IMR-90 (cell line): Measurements from ENCODE around the gene POFUT1. TPM values are rescaled to one million over a fixed set of nuclear protein-coding genes. Genes with fewer than 3 reads are reported as not detected.
"Not testable (repeated sequence)": the region's sequence is repeated elsewhere in the genome, so short reads cannot be mapped to it uniquely, and the experiment has no call there.

Source experiments
- ATAC-seq: fragments of 200-7000 bp; cut with Tn5 transposase; 2 replicates; pipeline ENCODE4 v1.9.1; 2020; ENCODE audit warnings: low read depth, mild to moderate bottlenecking, moderate library complexity
- BruUV-seq: library from RNA; stranded (reverse); fragments of 400-500 nt; replicated peaks from 2 replicates; lab custom pipeline; 2021; lab: Mats Ljungman, UMichigan
- CTCF ChIA-PET: fragments of 300-600 bp; formaldehyde crosslinking; extraction: SDS; loops from one replicate; lab custom pipeline; 2021; ENCODE audit warnings: antibody characterized with exemption; lab: Yijun Ruan, JAX
- POLR2A ChIA-PET: fragments of 300-600 bp; sonication (Branson Sonifier 250); formaldehyde crosslinking; loops from one replicate; lab custom pipeline; 2022; ENCODE audit warnings: antibody characterized with exemption; ENCODE audit not compliant: unreplicated experiment; lab: Charles Lee
- DNase-seq: peaks from one replicate; pipeline ENCODE4 v3.0.0; 2013
- H2AFZ ChIP-seq: replicated peaks from 2 replicates; pipeline ENCODE3; 2013; ENCODE audit warnings: low read length, mild to moderate bottlenecking; ENCODE audit not compliant: poor library complexity
- H2AK5ac ChIP-seq: 2 replicates; pipeline ENCODE4 v1.6.1; 2013; ENCODE audit warnings: low read depth, low read length, inconsistent platforms
- H2AK9ac ChIP-seq: replicated peaks from 2 replicates; pipeline ENCODE3; 2013; ENCODE audit warnings: mild to moderate bottlenecking, low read depth, low read length, moderate library complexity; ENCODE audit not compliant: poor library complexity
- H2BK120ac ChIP-seq: 2 replicates; pipeline ENCODE4 v1.6.1; 2013; ENCODE audit warnings: low read depth, low read length, inconsistent platforms
- H2BK15ac ChIP-seq: 3 replicates; pipeline ENCODE4 v1.6.1; 2013; ENCODE audit warnings: low read depth, low read length, inconsistent platforms
- H2BK20ac ChIP-seq: 2 replicates; pipeline ENCODE4 v1.6.1; 2013; ENCODE audit warnings: low read depth, mild to moderate bottlenecking, inconsistent platforms, low read length, moderate library complexity
- H2BK5ac ChIP-seq: 2 replicates; pipeline ENCODE4 v1.6.1; 2013; ENCODE audit warnings: mild to moderate bottlenecking, low read depth, low read length, inconsistent platforms; ENCODE audit not compliant: poor library complexity, severe bottlenecking
- H3K14ac ChIP-seq: replicated peaks from 2 replicates; pipeline ENCODE4 v1.6.1; 2013; ENCODE audit warnings: low read depth, low read length, inconsistent platforms
- H3K18ac ChIP-seq: 2 replicates; pipeline ENCODE4 v1.6.1; 2013; ENCODE audit warnings: low read depth, low read length, control low read depth
- H3K23ac ChIP-seq: 2 replicates; pipeline ENCODE4 v1.6.1; 2013; ENCODE audit warnings: low read depth, low read length, inconsistent platforms
- H3K27ac ChIP-seq: 2 replicates; pipeline ENCODE4 v1.5.1; 2013; ENCODE audit warnings: mild to moderate bottlenecking, control low read depth, low read length; ENCODE audit not compliant: insufficient read depth
- H3K27me3 ChIP-seq: 2 replicates; pipeline ENCODE4 v1.6.1; 2013; ENCODE audit warnings: low read length; ENCODE audit not compliant: control insufficient read depth, insufficient read depth
- H3K36me3 ChIP-seq: 2 replicates; pipeline ENCODE4 v1.6.1; 2013; ENCODE audit warnings: low read length, mixed read lengths; ENCODE audit not compliant: control insufficient read depth, insufficient read depth
- H3K4ac ChIP-seq: 2 replicates; pipeline ENCODE4 v1.6.1; 2013; ENCODE audit warnings: low read depth, low read length, inconsistent platforms
- H3K4me1 ChIP-seq: 2 replicates; pipeline ENCODE4 v1.6.1; 2013; ENCODE audit warnings: low read length, mixed read lengths; ENCODE audit not compliant: control insufficient read depth, insufficient read depth
- H3K4me2 ChIP-seq: 2 replicates; pipeline ENCODE4 v1.6.1; 2013; ENCODE audit warnings: low read depth, mild to moderate bottlenecking, control low read depth, low read length, moderate library complexity
- H3K4me3 ChIP-seq: 2 replicates; pipeline ENCODE4 v1.5.1; 2013; ENCODE audit warnings: low read depth, mild to moderate bottlenecking, control low read depth, low read length, moderate library complexity; ENCODE audit not compliant: insufficient read depth
- H3K56ac ChIP-seq: 2 replicates; pipeline ENCODE4 v1.6.1; 2013; ENCODE audit warnings: low read length, inconsistent platforms; ENCODE audit not compliant: insufficient read depth; ENCODE audit errors: extremely low read depth
- H3K79me1 ChIP-seq, 2 experiments: 2 replicates each; pipeline ENCODE4 v1.6.1; 2013; ENCODE audit warnings: low read length in 2 of 2, inconsistent platforms in 1 of 2, low read depth in 1 of 2
- H3K9ac ChIP-seq: 2 replicates; pipeline ENCODE4 v1.6.1; 2013; ENCODE audit warnings: low read depth, low read length, control low read depth
- H3K9me1 ChIP-seq: 2 replicates; pipeline ENCODE4 v1.6.1; 2013; ENCODE audit warnings: low read length, inconsistent platforms; ENCODE audit not compliant: insufficient read depth
- H3K9me3 ChIP-seq: 2 replicates; pipeline ENCODE4 v1.6.1; 2013; ENCODE audit warnings: low read length; ENCODE audit not compliant: control insufficient read depth, insufficient read depth
- H4K20me1 ChIP-seq: 2 replicates; pipeline ENCODE4 v1.6.1; 2013; ENCODE audit warnings: low read length, inconsistent platforms; ENCODE audit not compliant: insufficient read depth
- H4K5ac ChIP-seq: 2 replicates; pipeline ENCODE4 v1.6.1; 2013; ENCODE audit warnings: mild to moderate bottlenecking, low read depth, low read length, control low read depth
- H4K8ac ChIP-seq, 2 experiments: 2 replicates each; pipeline ENCODE4 v1.6.1; 2013; ENCODE audit warnings: low read depth in 2 of 2, low read length in 2 of 2, control low read depth in 1 of 2, inconsistent platforms in 1 of 2
- H4K91ac ChIP-seq: 2 replicates; pipeline ENCODE4 v1.6.1; 2013; ENCODE audit warnings: low read depth, low read length, inconsistent platforms; ENCODE audit not compliant: insufficient read depth
- WGBS, 2 experiments: methylation state at CpG; one replicate each; pipeline versions ENCODE4 v1.1.5 to v1.1.7; 2013; ENCODE audit warnings: missing lambda C conversion rate in 2 of 2; ENCODE audit not compliant: insufficient read length in 1 of 2; ENCODE audit errors: extremely low coverage in 2 of 2; 5-methylcytosine and 5-hydroxymethylcytosine counted together
- dilution Hi-C: fragments of 300-500 bp; cut with HindIII; formaldehyde crosslinking; loops from one replicate; pipeline ENCODE4 v1.14.3; 2018; ENCODE audit warnings: low sequenced_read_pairs; ENCODE audit not compliant: unreplicated experiment
- in situ Hi-C: fragments of 300-500 bp; cut with MboI; formaldehyde crosslinking; loops from 3 replicates; pipeline ENCODE4 v1.14.3; 2019; ENCODE audit warnings: low sequenced_read_pairs, inconsistent platforms, mixed read lengths
- intact Hi-C: fragments of 100-400 bp; cut with micrococcal nuclease; formaldehyde crosslinking; loops from 2 replicates; pipeline ENCODE4 v1.10.0; 2022
- polyA plus RNA-seq, 3 experiments: library from polyadenylated mRNA; depleted of rRNA; stranded (reverse); fragments of >200 nt; gene quantifications; 2 replicates each; pipeline ENCODE4 v1.2.3, GENCODE V29; 2012; ENCODE audit warnings: low replicate concordance in 1 of 3
- total RNA-seq: library from RNA; depleted of rRNA; stranded (reverse); fragments of >200 nt; gene quantifications from 2 replicates; pipeline ENCODE4 v1.2.3, GENCODE V29; 2012

The POFUT1 gene
- total and polyA plus RNA-seq, 2 of the 4 experiments (the other 2 are of a cell fraction) = 25.5 to 41.1 TPM

GRCh38 chr20:32275163-32275562 lies 67.5 kb downstream of the POFUT1 start:
- BruUV-seq = not testable (repeated sequence)

More at GRCh38 chr20:32275163-32275562, 67.5 kb downstream of the POFUT1 start:
- H2BK5ac ChIP-seq, H3K4me2 ChIP-seq, in situ Hi-C loops, H3K9ac ChIP-seq, H3K27ac ChIP-seq, H2AK9ac ChIP-seq, H2BK20ac ChIP-seq, H4K8ac ChIP-seq, H2BK120ac ChIP-seq, H4K5ac ChIP-seq, H4K91ac ChIP-seq, H3K9me1 ChIP-seq, H2AK5ac ChIP-seq, H3K23ac ChIP-seq, POLR2A ChIA-PET, H3K36me3 ChIP-seq, ATAC-seq, dilution Hi-C loops, H3K4me3 ChIP-seq, intact Hi-C loops, DNase-seq, H3K4ac ChIP-seq, H3K14ac ChIP-seq, H3K56ac ChIP-seq, H2AFZ ChIP-seq, H3K4me1 ChIP-seq, H4K20me1 ChIP-seq, H3K9me3 ChIP-seq, H2BK15ac ChIP-seq, H3K18ac ChIP-seq: not testable (repeated sequence)
- WGBS, 2 experiments = no CpG with 5 or more reads among the region's 3 CpGs
- H3K27me3 ChIP-seq = peaks cover 12% of the 10 kb centered on the region
- peaks cover 14 to 25% of the 10 kb centered on the region in 2 experiments for H3K79me1 ChIP-seq
- CTCF ChIA-PET = interaction anchor here (0.6 to 0.7 kb wide), 2 partner anchors 267 to 540 kb away, joined by 3 to 4 read pairs; no protein-coding TSS in a partner anchor
